ENCODE data around the gene PPP6R3. TPM values are rescaled to one million over a fixed set of nuclear protein-coding genes. Genes with fewer than 3 reads are reported as not detected.

PPP6R3 gene
- total and polyA plus RNA-seq, 2 of the 13 experiments (the other 11 are each of a cell fraction or from before 2014, with no cell fraction given), result 41.2 to 83.4 TPM

GRCh38 chr11:68459886-68460740 is 439 bp upstream of the PPP6R3 start (continued):
- TF ChIP-seq RBM39 (IDR thresholded peaks at IDR 0.05; ENCODE audit: low read depth, low read length, poor library complexity, severe bottlenecking) (peak; percentile 32), HES4 (CRISPR knock-in tag; IDR thresholded peaks at IDR 0.05; ENCODE audit: borderline replicate concordance) (0 out of 2 replicates have a peak, but pooled peaks have one; percentile 57), PRDM10 (CRISPR knock-in tag; IDR thresholded peaks at IDR 0.05; ENCODE audit: low read depth) (peak; percentile 81), KDM2A (CRISPR knock-in tag; IDR thresholded peaks at IDR 0.05; ENCODE audit: borderline replicate concordance, low read depth) (peak; percentile 38; the same call in 1 of the 2 replicates), ZNF136 (CRISPR knock-in tag; IDR thresholded peaks at IDR 0.05; ENCODE audit: low read depth) (peak; percentile 67; the same call in 1 of the 2 replicates), ZNF776 (CRISPR knock-in tag; IDR thresholded peaks at IDR 0.05) (0 out of 2 replicates have a peak, but pooled peaks have one; percentile 40), ZIK1 (CRISPR knock-in tag; IDR thresholded peaks at IDR 0.05; ENCODE audit: borderline replicate concordance, low read depth) (no peak), ZMYM2 (CRISPR knock-in tag; IDR thresholded peaks at IDR 0.05) (peak; percentile 54; the same call in 1 of the 2 replicates), ZNF703 (CRISPR knock-in tag; IDR thresholded peaks at IDR 0.05; ENCODE audit: borderline replicate concordance) (no peak), ZFY (CRISPR knock-in tag; IDR thresholded peaks at IDR 0.05) (no peak; the same call in 1 of the 2 replicates), NR2F2 (IDR thresholded peaks at IDR 0.05; ENCODE audit: borderline replicate concordance, low read depth) (peak; percentile 78; the same call in 1 of the 2 replicates), BCL6 (CRISPR knock-in tag; IDR thresholded peaks at IDR 0.05) (peak; percentile 77), ZFP1 (CRISPR knock-in tag; IDR thresholded peaks at IDR 0.05) (0 out of 2 replicates have a peak, but pooled peaks have one; percentile 69), GATAD2A (CRISPR knock-in tag; IDR thresholded peaks at IDR 0.05) (peak; percentile 75), FOSL2 (CRISPR knock-in tag; IDR thresholded peaks at IDR 0.05) (peak; percentile 61), ZNF354B (CRISPR knock-in tag; IDR thresholded peaks at IDR 0.05) (peak; percentile 21; the same call in 1 of the 2 replicates), HIVEP1 (CRISPR knock-in tag; IDR thresholded peaks at IDR 0.05) (peak; percentile 93), THAP11 (CRISPR knock-in tag; IDR thresholded peaks at IDR 0.05) (peak; percentile 61; the same call in 1 of the 2 replicates), SIX4 (CRISPR knock-in tag; IDR thresholded peaks at IDR 0.05) (0 out of 2 replicates have a peak, but pooled peaks have one; percentile 50), RARA (CRISPR knock-in tag; IDR thresholded peaks at IDR 0.05) (peak; percentile 72), ATRX (CRISPR knock-in tag; IDR thresholded peaks at IDR 0.05; ENCODE audit: borderline replicate concordance) (no peak), ZNF713 (CRISPR knock-in tag; IDR thresholded peaks at IDR 0.05) (no peak)
- TF ChIP-seq, protein P1, sequence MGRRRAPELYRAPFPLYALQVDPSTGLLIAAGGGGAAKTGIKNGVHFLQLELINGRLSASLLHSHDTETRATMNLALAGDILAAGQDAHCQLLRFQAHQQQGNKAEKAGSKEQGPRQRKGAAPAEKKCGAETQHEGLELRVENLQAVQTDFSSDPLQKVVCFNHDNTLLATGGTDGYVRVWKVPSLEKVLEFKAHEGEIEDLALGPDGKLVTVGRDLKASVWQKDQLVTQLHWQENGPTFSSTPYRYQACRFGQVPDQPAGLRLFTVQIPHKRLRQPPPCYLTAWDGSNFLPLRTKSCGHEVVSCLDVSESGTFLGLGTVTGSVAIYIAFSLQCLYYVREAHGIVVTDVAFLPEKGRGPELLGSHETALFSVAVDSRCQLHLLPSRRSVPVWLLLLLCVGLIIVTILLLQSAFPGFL (CRISPR knock-in tag; IDR thresholded peaks at IDR 0.05), result no peak
- TF ChIP-seq, protein P2, sequence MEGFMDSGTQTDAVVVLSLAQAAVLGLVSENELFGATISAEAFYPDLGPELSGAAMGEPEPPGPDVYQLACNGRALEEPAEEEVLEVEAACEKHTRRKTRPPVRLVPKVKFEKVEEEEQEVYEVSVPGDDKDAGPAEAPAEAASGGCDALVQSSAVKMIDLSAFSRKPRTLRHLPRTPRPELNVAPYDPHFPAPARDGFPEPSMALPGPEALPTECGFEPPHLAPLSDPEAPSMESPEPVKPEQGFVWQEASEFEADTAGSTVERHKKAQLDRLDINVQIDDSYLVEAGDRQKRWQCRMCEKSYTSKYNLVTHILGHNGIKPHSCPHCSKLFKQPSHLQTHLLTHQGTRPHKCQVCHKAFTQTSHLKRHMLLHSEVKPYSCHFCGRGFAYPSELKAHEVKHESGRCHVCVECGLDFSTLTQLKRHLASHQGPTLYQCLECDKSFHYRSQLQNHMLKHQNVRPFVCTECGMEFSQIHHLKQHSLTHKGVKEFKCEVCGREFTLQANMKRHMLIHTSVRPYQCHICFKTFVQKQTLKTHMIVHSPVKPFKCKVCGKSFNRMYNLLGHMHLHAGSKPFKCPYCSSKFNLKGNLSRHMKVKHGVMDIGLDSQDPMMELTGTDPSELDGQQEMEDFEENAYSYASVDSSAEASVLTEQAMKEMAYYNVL (CRISPR knock-in tag; IDR thresholded peaks at IDR 0.05; ENCODE audit: borderline replicate concordance), result peak; percentile 72; the same call in 1 of the 2 replicates
